ENCODE results near the gene RSPO3.

- TF ChIP-seq CTCF (IDR thresholded peaks at IDR 0.05; ENCODE audit: low read depth, low read length, poor library complexity, severe bottlenecking) (no peak), EZH2phosphoT487 (IDR thresholded peaks at IDR 0.05; ENCODE audit: borderline replicate concordance, low read length) (no peak)
These were observed 102.7 kb downstream of the RSPO3 start for GRCh38 chr6:127221201-127221600.

Measured in DOHH2 (cell line).